HL-60 (cell line): Measurements from ENCODE around the gene PCYOX1L.

Source experiments
- DNase-seq, 2 experiments: peaks; one replicate each; pipeline ENCODE4 v3.0.0-alpha.2; 2010 to 2020; ENCODE audit warnings: low read depth in 1 of 2, low spot score in 1 of 2
- H3K27ac ChIP-seq: fragments of 250-450 bp; sonication (Bioruptor Pico); replicated peaks from 2 replicates; pipeline ENCODE4 v1.5.1; 2020; ENCODE audit warnings: mild to moderate bottlenecking, moderate library complexity
- H3K27me3 ChIP-seq: fragments of 250-450 bp; sonication (Bioruptor Pico); 2 replicates; pipeline ENCODE4 v1.5.1; 2021; ENCODE audit warnings: mild to moderate bottlenecking, moderate library complexity; ENCODE audit not compliant: insufficient read depth, poor library complexity, severe bottlenecking
- H3K4me3 ChIP-seq: replicated peaks from 2 replicates; pipeline ENCODE4 v1.5.1; 2011; ENCODE audit warnings: mild to moderate bottlenecking, control low read depth, low read length; ENCODE audit not compliant: insufficient read depth
- CTCF ChIP-seq: IDR thresholded peaks from one replicate; pipeline ENCODE4 v1.5.1; 2011; ENCODE audit warnings: low read length, control low read depth, inconsistent platforms; ENCODE audit not compliant: insufficient read depth
- GABPA ChIP-seq: IDR thresholded peaks from 2 replicates; pipeline ENCODE4 v1.6.1; 2012; ENCODE audit warnings: low read depth
- POLR2AphosphoS5 ChIP-seq: IDR thresholded peaks from 2 replicates; pipeline ENCODE4 v1.6.1; 2012; ENCODE audit warnings: low read depth
- SPI1 ChIP-seq: IDR thresholded peaks from 2 replicates; pipeline ENCODE4 v1.6.1; 2012; ENCODE audit warnings: low read depth, mild to moderate bottlenecking, borderline replicate concordance
- TF ChIP-seq, protein P1 (sequence below): IDR thresholded peaks from 2 replicates; pipeline ENCODE4 v1.6.1; 2012; ENCODE audit warnings: low read depth; ENCODE audit not compliant: insufficient replicate concordance

PCYOX1L gene

GRCh38 chr5:149337736-149338135 lies 20.1 kb upstream of the PCYOX1L start:
- Histone ChIP-seq H3K4me3 (no peak overlapping the region), H3K27me3 (no peaks in the 10 kb centered on the region), H3K27ac (no peak overlapping the region)
- TF ChIP-seq CTCF, result no peak
- no peak for TF ChIP-seq SPI1
- no peak for TF ChIP-seq POLR2AphosphoS5
- TF ChIP-seq, protein P1, sequence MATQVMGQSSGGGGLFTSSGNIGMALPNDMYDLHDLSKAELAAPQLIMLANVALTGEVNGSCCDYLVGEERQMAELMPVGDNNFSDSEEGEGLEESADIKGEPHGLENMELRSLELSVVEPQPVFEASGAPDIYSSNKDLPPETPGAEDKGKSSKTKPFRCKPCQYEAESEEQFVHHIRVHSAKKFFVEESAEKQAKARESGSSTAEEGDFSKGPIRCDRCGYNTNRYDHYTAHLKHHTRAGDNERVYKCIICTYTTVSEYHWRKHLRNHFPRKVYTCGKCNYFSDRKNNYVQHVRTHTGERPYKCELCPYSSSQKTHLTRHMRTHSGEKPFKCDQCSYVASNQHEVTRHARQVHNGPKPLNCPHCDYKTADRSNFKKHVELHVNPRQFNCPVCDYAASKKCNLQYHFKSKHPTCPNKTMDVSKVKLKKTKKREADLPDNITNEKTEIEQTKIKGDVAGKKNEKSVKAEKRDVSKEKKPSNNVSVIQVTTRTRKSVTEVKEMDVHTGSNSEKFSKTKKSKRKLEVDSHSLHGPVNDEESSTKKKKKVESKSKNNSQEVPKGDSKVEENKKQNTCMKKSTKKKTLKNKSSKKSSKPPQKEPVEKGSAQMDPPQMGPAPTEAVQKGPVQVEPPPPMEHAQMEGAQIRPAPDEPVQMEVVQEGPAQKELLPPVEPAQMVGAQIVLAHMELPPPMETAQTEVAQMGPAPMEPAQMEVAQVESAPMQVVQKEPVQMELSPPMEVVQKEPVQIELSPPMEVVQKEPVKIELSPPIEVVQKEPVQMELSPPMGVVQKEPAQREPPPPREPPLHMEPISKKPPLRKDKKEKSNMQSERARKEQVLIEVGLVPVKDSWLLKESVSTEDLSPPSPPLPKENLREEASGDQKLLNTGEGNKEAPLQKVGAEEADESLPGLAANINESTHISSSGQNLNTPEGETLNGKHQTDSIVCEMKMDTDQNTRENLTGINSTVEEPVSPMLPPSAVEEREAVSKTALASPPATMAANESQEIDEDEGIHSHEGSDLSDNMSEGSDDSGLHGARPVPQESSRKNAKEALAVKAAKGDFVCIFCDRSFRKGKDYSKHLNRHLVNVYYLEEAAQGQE, result no peak
- no peak for TF ChIP-seq GABPA
- no peak for DNase-seq

- DNase-seq, result no peak
- Histone ChIP-seq H3K27ac (no peak overlapping the region), H3K27me3 (no peaks in the 10 kb centered on the region), H3K4me3 (no peak overlapping the region)
- TF ChIP-seq SPI1, result no peak
- no peak for TF ChIP-seq POLR2AphosphoS5
- TF ChIP-seq, protein P1, result no peak
- no peak for TF ChIP-seq CTCF
- TF ChIP-seq GABPA, result no peak
Observed at GRCh38 chr5:149338364-149338763, 19.5 kb upstream of the PCYOX1L start.

DNA sequence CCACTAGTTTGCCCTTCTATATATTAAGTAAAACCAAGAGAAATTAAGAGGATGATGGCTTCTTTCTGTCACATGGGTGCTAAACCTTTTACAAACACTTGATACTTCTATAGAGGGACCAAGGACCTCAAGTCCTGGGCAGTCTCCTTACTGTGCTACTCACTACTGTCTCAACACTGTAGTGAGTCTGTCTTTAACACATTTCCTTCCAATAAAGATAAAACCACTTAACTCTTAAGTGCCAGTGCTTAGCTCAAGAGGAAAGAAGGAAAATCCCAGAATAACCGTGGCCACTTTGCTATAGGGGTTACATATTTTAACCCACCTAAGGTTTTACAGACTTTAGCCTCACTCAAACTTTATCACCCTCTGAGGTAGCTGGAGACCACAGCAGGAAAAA lies 16.9 kb upstream of the PCYOX1L start:
- H3K27ac ChIP-seq, result no peak overlapping the region
- H3K4me3 ChIP-seq, result no peak overlapping the region
- H3K27me3 ChIP-seq, result no peaks in the 10 kb centered on the region
- no peak for DNase-seq
- TF ChIP-seq SPI1 (no peak), CTCF (no peak), GABPA (no peak), POLR2AphosphoS5 (no peak)
- TF ChIP-seq, protein P1, result no peak
